Skeletal muscle tissue (tissue), 4 donors: ENCODE results near the gene MSRB3. TPM values are rescaled to one million over a fixed set of nuclear protein-coding genes. Genes with fewer than 3 reads are reported as not detected.
"Not testable (repeated sequence)": the region's sequence is repeated elsewhere in the genome, so short reads cannot be mapped to it uniquely, and the experiment has no call there.

ENCODE experiments used
- H3K27ac ChIP-seq: one replicate; pipeline ENCODE4 v1.7.0; 2013; ENCODE audit warnings: mild to moderate bottlenecking, low read depth, low read length, inconsistent platforms
- H3K27me3 ChIP-seq, 3 donors: one replicate each; pipeline ENCODE4 v1.7.0; 2013; ENCODE audit warnings: low read length in 3 of 3; ENCODE audit not compliant: control insufficient read depth in 3 of 3, insufficient read depth in 3 of 3
- H3K36me3 ChIP-seq, 3 donors: one replicate each; pipeline ENCODE4 v1.7.0; 2013; ENCODE audit warnings: low read length in 3 of 3; ENCODE audit not compliant: control insufficient read depth in 3 of 3, insufficient read depth in 3 of 3
- H3K4me1 ChIP-seq, 3 donors: one replicate each; pipeline ENCODE4 v1.7.0; 2013; ENCODE audit warnings: low read length in 3 of 3, mild to moderate bottlenecking in 3 of 3; ENCODE audit not compliant: control insufficient read depth in 3 of 3, insufficient read depth in 3 of 3
- H3K4me3 ChIP-seq, 3 donors: one replicate each; pipeline ENCODE4 v1.7.0; 2013; ENCODE audit warnings: low read length in 3 of 3
- H3K9ac ChIP-seq, 3 donors: one replicate each; pipeline ENCODE4 v1.7.0; 2013; ENCODE audit warnings: low read length in 3 of 3, mild to moderate bottlenecking in 3 of 3, moderate library complexity in 2 of 3, low read depth in 1 of 3
- H3K9me3 ChIP-seq, 3 donors: one replicate each; pipeline ENCODE4 v1.7.0; 2013; ENCODE audit warnings: low read length in 3 of 3; ENCODE audit not compliant: control insufficient read depth in 3 of 3
- total RNA-seq: library from RNA; depleted of rRNA; stranded (reverse); fragments of >200 nt; gene quantifications from one replicate; pipeline ENCODE4 v1.2.3, GENCODE V29; 2014
- donor health status: Osteomylitis.

MSRB3 gene
- total RNA-seq, 1 donor from 2014 or later = 34.4 TPM

DNA sequence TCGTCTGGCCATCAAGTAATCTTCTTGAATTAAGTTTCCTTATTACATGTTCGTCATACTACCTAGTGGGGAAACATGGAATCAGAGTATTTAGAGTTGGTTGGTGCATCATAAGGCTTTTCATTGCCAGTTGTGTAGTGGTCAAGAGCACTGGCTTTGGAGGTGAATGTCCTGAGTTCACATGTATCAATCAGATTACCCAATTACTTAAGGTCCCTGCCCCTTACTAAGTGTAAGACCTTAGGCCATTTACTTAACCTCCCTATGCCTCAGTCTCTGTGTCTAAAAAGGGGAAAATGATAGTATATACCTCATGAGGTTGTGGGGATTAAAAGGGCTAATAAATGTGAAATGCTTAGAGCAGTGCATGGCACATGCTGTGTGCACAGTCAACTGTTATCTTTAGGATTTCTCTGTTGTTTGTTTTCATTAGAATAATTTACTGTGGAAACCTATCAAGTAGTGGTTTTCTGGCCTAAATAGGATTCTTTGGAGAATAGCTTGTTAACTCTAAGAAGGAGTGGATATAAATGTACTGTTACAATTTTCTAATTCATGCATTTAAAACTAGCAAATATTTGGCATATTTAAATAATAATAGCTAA is 27.0 kb downstream of the MSRB3 start:
- Histone ChIP-seq H3K9me3 (no peaks in the 10 kb centered on the region), H3K9ac (no peak overlapping the region), H3K36me3 (peaks cover 0 to 9% (median 3%) of the 10 kb centered on the region in 3 donors), H3K27ac (no peak overlapping the region), H3K4me1 (peaks cover 2 to 11% (median 6%) of the 10 kb centered on the region in 3 donors), H3K4me3 (no peak overlapping the region), H3K27me3 (no peaks in the 10 kb centered on the region)

DNA sequence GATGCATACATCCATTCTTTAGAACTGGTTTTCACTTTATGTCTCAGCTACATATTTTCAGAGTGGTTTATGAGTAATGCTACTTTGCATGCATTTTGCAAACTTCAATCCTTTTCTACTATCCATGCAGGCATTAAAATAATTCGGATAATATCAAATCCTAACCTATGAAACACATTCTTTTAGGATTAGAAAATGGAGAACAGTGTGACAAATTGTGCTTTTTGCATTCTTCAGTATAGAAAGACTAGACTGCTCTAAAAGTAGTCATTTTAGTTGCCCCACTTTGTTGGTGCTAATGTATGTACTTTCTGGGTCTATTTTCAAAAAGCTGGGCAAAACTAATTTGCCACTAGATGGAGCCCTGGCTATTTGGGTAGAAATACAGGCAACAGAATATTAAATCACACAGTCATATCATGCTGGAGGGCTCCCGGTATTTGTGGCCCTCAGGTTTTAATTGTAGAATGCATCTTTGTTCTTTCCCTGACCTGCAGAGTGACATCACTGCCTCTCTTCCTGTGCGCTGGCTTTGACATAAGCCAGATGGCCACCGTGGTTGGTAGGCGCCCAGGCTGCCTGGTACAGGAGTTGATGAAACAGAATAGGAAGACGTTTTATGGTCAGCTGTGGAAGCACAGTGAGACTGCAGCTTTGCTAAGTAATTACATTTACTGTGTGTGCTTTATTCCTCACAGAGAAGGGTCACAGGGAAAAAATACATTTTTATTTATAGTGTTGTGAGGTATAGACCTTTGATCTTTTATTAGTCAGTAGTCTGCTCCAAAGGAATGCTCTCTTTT is 28.1 kb downstream of the MSRB3 start:
- Histone ChIP-seq H3K4me3 (no peak overlapping the region), H3K9ac (no peak overlapping the region), H3K27ac (no peak overlapping the region), H3K27me3 (no peaks in the 10 kb centered on the region), H3K36me3 (peaks cover 0 to 9% (median 3%) of the 10 kb centered on the region in 3 donors), H3K9me3 (no peaks in the 10 kb centered on the region), H3K4me1 (peaks cover 0 to 7% (median 2%) of the 10 kb centered on the region in 3 donors)

DNA sequence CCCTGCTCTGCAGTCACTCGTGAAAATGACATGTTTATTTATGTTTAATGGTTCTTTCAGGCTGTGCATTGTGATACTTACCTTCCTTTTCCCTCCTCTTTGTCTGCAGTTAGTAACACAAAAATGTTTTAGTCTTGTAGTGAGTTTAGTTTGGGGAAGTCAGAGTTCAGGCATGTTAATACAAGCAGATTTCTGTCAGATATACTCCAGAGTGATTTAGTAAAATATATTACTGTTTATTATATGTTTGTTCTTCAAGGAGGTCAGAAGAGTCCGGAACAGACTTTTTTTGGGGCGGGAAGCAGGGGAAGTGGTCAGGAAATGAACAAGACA is 28.7 kb downstream of the MSRB3 start:
- no peaks in the 10 kb centered on the region for H3K9me3 ChIP-seq
- H3K4me1 ChIP-seq = peaks cover 0 to 7% (median 2%) of the 10 kb centered on the region in 3 donors
- no peaks in the 10 kb centered on the region for H3K27me3 ChIP-seq
- peaks cover 0 to 9% (median 3%) of the 10 kb centered on the region in 3 donors for H3K36me3 ChIP-seq
- no peak overlapping the region for H3K9ac ChIP-seq
- no peak overlapping the region for H3K4me3 ChIP-seq
- no peak overlapping the region for H3K27ac ChIP-seq

GRCh38 chr12:65308006-65308405 is 29.5 kb downstream of the MSRB3 start:
- H3K4me1 ChIP-seq = peaks cover 0 to 7% (median 2%) of the 10 kb centered on the region in 3 donors
- H3K36me3 ChIP-seq = peaks cover 0 to 9% (median 3%) of the 10 kb centered on the region in 3 donors
- no peaks in the 10 kb centered on the region for H3K27me3 ChIP-seq
- H3K27ac ChIP-seq = no peak overlapping the region
- H3K9me3 ChIP-seq = no peaks in the 10 kb centered on the region
- no peak overlapping the region for H3K9ac ChIP-seq
- no peak overlapping the region for H3K4me3 ChIP-seq

DNA sequence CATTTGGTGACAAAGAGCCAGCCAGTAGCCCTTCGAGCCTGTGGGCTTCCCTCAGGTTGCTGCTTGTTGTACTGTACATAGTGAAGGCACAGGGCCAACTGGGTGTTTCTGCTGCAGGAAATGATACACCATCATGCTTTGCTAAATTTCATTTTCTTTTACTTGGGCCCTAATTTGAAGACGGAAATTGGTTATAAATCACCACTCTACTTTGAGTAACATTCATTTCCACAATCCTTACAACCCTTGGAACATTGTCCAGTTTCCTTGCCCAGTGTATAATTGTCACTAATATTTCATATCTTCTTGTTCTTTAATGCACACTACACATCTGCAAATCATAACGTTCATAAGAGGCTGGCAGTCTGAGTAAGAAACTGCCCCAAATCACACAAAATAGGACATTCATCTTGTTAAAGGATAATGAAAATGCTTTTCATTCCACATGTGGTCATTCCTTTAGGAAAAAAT is 30.2 kb downstream of the MSRB3 start:
- no peaks in the 10 kb centered on the region for H3K9me3 ChIP-seq
- H3K9ac ChIP-seq = no peak overlapping the region
- H3K27ac ChIP-seq = no peak overlapping the region
- no peak overlapping the region for H3K4me3 ChIP-seq
- H3K27me3 ChIP-seq = no peaks in the 10 kb centered on the region
- peaks cover 0 to 9% (median 3%) of the 10 kb centered on the region in 3 donors for H3K36me3 ChIP-seq
- peaks cover 0 to 7% (median 2%) of the 10 kb centered on the region in 3 donors for H3K4me1 ChIP-seq

DNA sequence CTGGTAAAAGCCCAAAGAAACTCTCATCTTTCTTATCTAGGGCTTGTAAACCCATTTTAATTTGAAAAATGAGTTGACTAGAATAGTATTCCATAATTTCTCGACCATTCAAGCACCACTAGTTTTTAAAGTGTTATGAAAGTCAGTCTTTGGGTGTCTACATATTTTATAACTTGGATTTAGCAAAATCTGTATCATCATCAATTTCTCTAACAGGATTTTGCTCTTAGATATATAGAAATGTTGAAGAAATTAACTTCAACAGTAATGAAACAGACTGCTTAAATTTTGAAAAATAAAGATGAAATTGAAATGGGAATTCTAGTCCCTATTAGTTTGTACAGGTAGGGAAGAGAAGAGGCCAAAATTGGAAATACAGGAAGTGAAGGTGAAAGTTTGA is 32.8 kb downstream of the MSRB3 start:
- Histone ChIP-seq H3K27me3 (no peaks in the 10 kb centered on the region), H3K27ac (no peak overlapping the region), H3K9ac (no peak overlapping the region), H3K36me3 (peaks cover 0 to 9% (median 3%) of the 10 kb centered on the region in 3 donors), H3K4me3 (no peak overlapping the region), H3K4me1 (peaks cover 0 to 7% (median 2%) of the 10 kb centered on the region in 3 donors), H3K9me3 (no peaks in the 10 kb centered on the region)

DNA sequence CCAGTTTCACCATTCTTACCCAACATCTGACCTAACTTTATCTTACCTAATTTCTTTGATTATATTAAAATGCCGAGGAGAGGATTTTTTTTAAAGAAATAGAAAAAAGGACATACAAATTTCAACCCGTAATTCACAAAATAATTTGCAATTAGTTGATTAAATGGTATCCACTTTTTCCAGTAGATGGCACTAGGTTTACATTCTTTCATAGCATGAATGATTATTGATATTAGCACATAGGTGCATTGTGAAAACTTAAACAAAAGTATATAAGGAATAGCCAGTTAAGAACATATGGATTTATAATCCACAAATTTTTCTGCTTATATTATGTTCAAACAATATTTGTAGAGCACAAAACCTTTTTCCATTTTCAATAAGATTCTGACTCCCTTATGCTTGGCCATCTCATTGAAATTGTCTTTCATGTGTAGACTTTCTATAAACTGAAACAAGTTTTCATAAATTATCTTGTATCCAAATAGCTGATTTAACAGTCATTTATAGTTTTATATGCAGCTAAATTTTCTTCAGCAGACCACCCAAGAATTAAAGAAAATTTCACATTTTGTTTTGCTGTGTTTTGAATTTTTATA is 35.3 kb downstream of the MSRB3 start:
- Histone ChIP-seq H3K9me3 (no peaks in the 10 kb centered on the region), H3K4me1 (no peaks in the 10 kb centered on the region), H3K27me3 (no peaks in the 10 kb centered on the region), H3K27ac (no peak overlapping the region), H3K36me3 (peaks cover 0 to 6% (median 3%) of the 10 kb centered on the region in 3 donors), H3K9ac (no peak overlapping the region), H3K4me3 (no peak overlapping the region)

DNA sequence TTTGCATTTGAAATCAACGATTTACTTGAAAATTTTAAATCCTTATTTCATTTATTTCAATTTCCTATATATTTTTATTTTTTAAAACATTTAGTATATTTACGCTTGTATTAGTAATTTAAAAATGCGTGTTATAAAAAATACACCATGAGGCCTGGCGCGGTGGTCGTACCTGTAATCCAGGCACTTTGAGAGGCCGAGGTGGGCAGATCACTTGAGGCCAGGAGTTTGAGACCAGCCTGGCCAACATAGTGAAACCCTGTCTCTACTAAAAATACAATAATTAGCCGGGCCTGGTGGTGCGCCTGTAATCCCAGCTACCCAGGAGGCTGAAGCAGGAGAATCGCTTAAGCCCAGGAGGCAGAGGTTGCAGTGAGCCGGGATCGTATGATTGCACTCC is 36.8 kb downstream of the MSRB3 start:
- H3K27me3 ChIP-seq, H3K4me1 ChIP-seq, H3K9me3 ChIP-seq, H3K9ac ChIP-seq, H3K4me3 ChIP-seq, H3K36me3 ChIP-seq, H3K27ac ChIP-seq: not testable (repeated sequence)

DNA sequence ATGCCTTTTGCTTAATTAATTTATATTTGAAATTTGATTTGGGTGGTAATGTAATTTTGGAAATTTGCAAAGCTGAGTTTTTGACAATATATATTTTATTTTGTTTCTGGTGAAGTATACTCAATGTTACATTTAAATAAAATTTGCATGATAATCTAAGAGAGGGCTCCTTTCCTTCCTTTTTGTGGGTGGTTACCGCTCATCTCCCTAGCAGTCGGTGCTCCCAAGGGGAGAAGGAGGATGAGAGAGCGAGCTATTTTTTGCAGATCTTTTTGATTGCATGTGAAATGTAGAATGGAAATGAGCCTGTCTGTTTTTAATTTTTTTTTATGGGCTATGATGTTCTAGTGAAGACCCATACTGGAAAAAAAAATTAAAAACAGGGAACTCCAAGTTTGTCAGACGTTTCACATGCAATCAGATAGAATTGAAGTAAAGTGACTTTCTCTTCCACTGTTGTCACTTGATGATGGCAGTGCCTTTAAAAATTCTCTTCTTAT is 39.8 kb downstream of the MSRB3 start:
- H3K4me1 ChIP-seq = peaks cover 0 to 3% (median 0%) of the 10 kb centered on the region in 3 donors
- no peak overlapping the region for H3K4me3 ChIP-seq

More for the DNA sequence above, 39.8 kb downstream of the MSRB3 start:
- H3K9me3 ChIP-seq = no peaks in the 10 kb centered on the region
- H3K27ac ChIP-seq = no peak overlapping the region
- no peaks in the 10 kb centered on the region for H3K27me3 ChIP-seq
- no peaks in the 10 kb centered on the region for H3K36me3 ChIP-seq
- H3K9ac ChIP-seq = no peak overlapping the region
